Gastroesophageal sphincter (tissue), 4 donors: ENCODE data around the gene TBC1D25. TPM values are rescaled to one million over a fixed set of nuclear protein-coding genes. Genes with fewer than 3 reads are reported as not detected.

ENCODE experiments used
- ATAC-seq: fragments of 150-250 bp; one replicate; pipeline ENCODE4 v1.9.1; 2016; ENCODE audit warnings: mild to moderate bottlenecking, moderate library complexity
- H3K27ac ChIP-seq, 4 donors: fragments of 200-600 bp; sonication (generic) in 3 of 4; 1 replicate in 3 of 4; 2 replicates in 1 of 4; pipeline ENCODE4 v1.5.1; 2016 to 2019
- H3K27me3 ChIP-seq: fragments of 200-600 bp; sonication (generic); one replicate; pipeline ENCODE4 v1.5.1; 2019
- H3K36me3 ChIP-seq, 2 donors: fragments of 200-600 bp; sonication (generic); one replicate each; pipeline ENCODE4 v1.5.1; 2019; ENCODE audit warnings: control low read depth in 1 of 2
- H3K4me1 ChIP-seq, 3 donors: fragments of 200-600 bp; sonication (generic); 1 replicate in 2 of 3; 2 replicates in 1 of 3; pipeline ENCODE4 v1.5.1; 2016 to 2019; ENCODE audit warnings: control low read depth in 2 of 3
- H3K4me3 ChIP-seq, 2 donors: fragments of 200-600 bp; sonication (generic); one replicate each; pipeline ENCODE4 v1.5.1; 2019; ENCODE audit warnings: mild to moderate bottlenecking in 1 of 2, moderate library complexity in 1 of 2
- H3K9me3 ChIP-seq, 3 donors: fragments of 200-600 bp; sonication (generic); one replicate each; pipeline ENCODE4 v1.5.1; 2017 to 2019; ENCODE audit warnings: control low read depth in 2 of 3
- CTCF ChIP-seq, 4 experiments: fragments of 200-600 bp in 2 of 4; fragments of 450-650 bp in 2 of 4; sonication (generic) in 1 of 4; IDR thresholded peaks; one replicate each; pipeline ENCODE4 v1.5.1; 2017 to 2019; ENCODE audit warnings: antibody characterized with exemption in 4 of 4, mild to moderate bottlenecking in 2 of 4, moderate library complexity in 2 of 4
- EP300 ChIP-seq: sonication (generic); formaldehyde crosslinking; IDR thresholded peaks from one replicate; pipeline ENCODE4 v1.6.1; 2017; ENCODE audit warnings: antibody characterized with exemption, mild to moderate bottlenecking
- POLR2A ChIP-seq, 2 donors: fragments of 450-650 bp; IDR thresholded peaks; one replicate each; pipeline ENCODE4 v1.6.1; 2017; ENCODE audit warnings: antibody characterized with exemption in 2 of 2, mild to moderate bottlenecking in 2 of 2, moderate library complexity in 1 of 2
- POLR2AphosphoS5 ChIP-seq: sonication (generic); formaldehyde crosslinking; IDR thresholded peaks from one replicate; pipeline ENCODE4 v1.6.1; 2017; ENCODE audit warnings: antibody characterized with exemption
- WGBS, 2 donors: methylation state at CpG; one replicate each; pipeline ENCODE4 v1.1.5; 2018; ENCODE audit warnings: low coverage in 1 of 2; 5-methylcytosine and 5-hydroxymethylcytosine counted together
- total RNA-seq, 4 donors: library from RNA; depleted of rRNA; stranded (reverse); fragments of >200 nt; gene quantifications; one replicate each; pipeline ENCODE4 v1.1.0, GENCODE V29; 2016

The TBC1D25 gene
- total RNA-seq, 4 donors from 2014 or later = 8.4 to 16.9 (median 12.7) TPM

- ATAC-seq = no peak
- Histone ChIP-seq H3K9me3 (no peaks in the 10 kb centered on the region), H3K27me3 (no peaks in the 10 kb centered on the region), H3K4me1 (peaks cover 0 to under 1% (median 0%) of the 10 kb centered on the region in 3 donors), H3K4me3 (no peak overlapping the region), H3K36me3 (no peaks in the 10 kb centered on the region), H3K27ac (no peak overlapping the region)
- 65 to 67% methylated on average over 7 of the region's 7 CpGs for WGBS, 2 donors
- TF ChIP-seq POLR2AphosphoS5 (no peak), POLR2A (IDR thresholded peaks at IDR 0.05) (no peak), CTCF (IDR thresholded peaks at IDR 0.05) (no peak), EP300 (no peak)
Measured at GRCh38 chrX:48504261-48504660, 35.3 kb upstream of the TBC1D25 start.

- Histone ChIP-seq H3K4me1 (peaks cover 0 to 11% (median 0%) of the 10 kb centered on the region in 3 donors), H3K27ac (no peak overlapping the region), H3K36me3 (no peaks in the 10 kb centered on the region), H3K4me3 (no peak overlapping the region), H3K27me3 (no peaks in the 10 kb centered on the region), H3K9me3 (no peaks in the 10 kb centered on the region)
- TF ChIP-seq EP300 (no peak), CTCF (IDR thresholded peaks at IDR 0.05) (no peak), POLR2A (IDR thresholded peaks at IDR 0.05) (no peak), POLR2AphosphoS5 (no peak)
- no peak for ATAC-seq
- 82 to 84% methylated on average over 4 to 5 of the region's 5 CpGs for WGBS, 2 donors
Measured at GRCh38 chrX:48505481-48505880, 34.0 kb upstream of the TBC1D25 start.

- H3K36me3 ChIP-seq = peaks cover 0 to 4% of the 10 kb centered on the region in 2 donors
- no peak for ATAC-seq
- 57 to 75% methylated on average over 1 to 3 of the region's 5 CpGs for WGBS, 2 donors
- H3K27ac ChIP-seq = no peak overlapping the region
- no peak for TF ChIP-seq POLR2A (IDR thresholded peaks at IDR 0.05)
- no peak for TF ChIP-seq CTCF (IDR thresholded peaks at IDR 0.05)
- no peak for TF ChIP-seq POLR2AphosphoS5
- TF ChIP-seq EP300 = no peak
- no peak overlapping the region for H3K4me3 ChIP-seq
- H3K27me3 ChIP-seq = no peaks in the 10 kb centered on the region
- H3K4me1 ChIP-seq = peaks cover 0 to 11% (median 0%) of the 10 kb centered on the region in 3 donors
- H3K9me3 ChIP-seq = no peaks in the 10 kb centered on the region
Measured at GRCh38 chrX:48507246-48507645, 32.3 kb upstream of the TBC1D25 start.

GRCh38 chrX:48508400-48509244 lies 30.9 kb upstream of the TBC1D25 start, which contains the start of gene PORCN:
TSS of gene PORCN (plus strand) at chrX:48508992. CDS start at chrX:48509821, 829 bp downstream.
- peak; percentile 93 for ATAC-seq
- no CpG with 5 or more reads among the region's 65 CpGs for WGBS, 2 donors
- Histone ChIP-seq H3K27me3 (no peaks in the 10 kb centered on the region), H3K27ac (peak within 1 kb of the TSS; percentile 81 to 95 (median 84)), H3K4me1 (peaks cover 0 to 11% (median 0%) of the 10 kb centered on the region in 3 donors), H3K4me3 (peak within 1 kb of the TSS; percentile 75 to 100), H3K36me3 (peaks cover 0 to 8% of the 10 kb centered on the region in 2 donors), H3K9me3 (no peaks in the 10 kb centered on the region)
- TF ChIP-seq POLR2A (IDR thresholded peaks at IDR 0.05) (peak; percentile 36 to 57), CTCF (IDR thresholded peaks at IDR 0.05) (no peak), POLR2AphosphoS5 (peak; percentile 35)

GRCh38 chrX:48509245-48509590 lies 30.3 kb upstream of the TBC1D25 start:
- Histone ChIP-seq H3K27ac (peak overlapping the region; percentile 81 to 95 (median 84)), H3K4me3 (peak overlapping the region; percentile 75 to 100), H3K27me3 (no peaks in the 10 kb centered on the region), H3K36me3 (peaks cover 0 to 8% of the 10 kb centered on the region in 2 donors), H3K9me3 (no peaks in the 10 kb centered on the region), H3K4me1 (peaks cover 0 to 11% (median 0%) of the 10 kb centered on the region in 3 donors)
- WGBS, 2 donors = 0 to 47% methylated on average over 1 to 2 of the region's 16 CpGs
- ATAC-seq = peak; percentile 26
- no peak for TF ChIP-seq POLR2AphosphoS5
- no peak for TF ChIP-seq POLR2A (IDR thresholded peaks at IDR 0.05)
- TF ChIP-seq CTCF (IDR thresholded peaks at IDR 0.05) = no peak
- TF ChIP-seq EP300 = no peak
